Neuron (in vitro differentiated cells): ENCODE results near the gene ZNF385A.

ENCODE experiments used
- H2AFZ ChIP-seq: one replicate; pipeline ENCODE4 v1.6.1; 2013; ENCODE audit warnings: low read depth, mild to moderate bottlenecking, inconsistent platforms, low read length, moderate library complexity
- H3K27me3 ChIP-seq: one replicate; pipeline ENCODE4 v1.6.1; 2013; ENCODE audit warnings: low read length; ENCODE audit not compliant: insufficient read depth
- H3K36me3 ChIP-seq: one replicate; pipeline ENCODE4 v1.6.1; 2013; ENCODE audit warnings: low read length; ENCODE audit not compliant: insufficient read depth
- H3K4me1 ChIP-seq: one replicate; pipeline ENCODE4 v1.6.1; 2013; ENCODE audit warnings: low read length; ENCODE audit not compliant: insufficient read depth
- H3K4me3 ChIP-seq: 2 replicates; pipeline ENCODE4 v1.5.1; 2013; ENCODE audit warnings: mild to moderate bottlenecking, low read length, moderate library complexity
- H3K9me3 ChIP-seq: one replicate; pipeline ENCODE4 v1.6.1; 2013; ENCODE audit warnings: low read length

The ZNF385A gene

GRCh38 chr12:54324617-54325441 lies 59.7 kb downstream of the ZNF385A start, which contains the start of gene COPZ1:
COPZ1 (plus strand) TSS chr12:54325131; CDS start chr12:54325164, 33 bp downstream.
- H3K4me1 ChIP-seq: peaks cover 7% of the 10 kb centered on the region
- no peaks in the 10 kb centered on the region for H3K27me3 ChIP-seq
- peak within 1 kb of the TSS; percentile 96 for H3K4me3 ChIP-seq
- no peaks in the 10 kb centered on the region for H3K9me3 ChIP-seq
- H2AFZ ChIP-seq: peak within 1 kb of the TSS; percentile 59
- H3K36me3 ChIP-seq: peaks cover 7% of the 10 kb centered on the region

DNA sequence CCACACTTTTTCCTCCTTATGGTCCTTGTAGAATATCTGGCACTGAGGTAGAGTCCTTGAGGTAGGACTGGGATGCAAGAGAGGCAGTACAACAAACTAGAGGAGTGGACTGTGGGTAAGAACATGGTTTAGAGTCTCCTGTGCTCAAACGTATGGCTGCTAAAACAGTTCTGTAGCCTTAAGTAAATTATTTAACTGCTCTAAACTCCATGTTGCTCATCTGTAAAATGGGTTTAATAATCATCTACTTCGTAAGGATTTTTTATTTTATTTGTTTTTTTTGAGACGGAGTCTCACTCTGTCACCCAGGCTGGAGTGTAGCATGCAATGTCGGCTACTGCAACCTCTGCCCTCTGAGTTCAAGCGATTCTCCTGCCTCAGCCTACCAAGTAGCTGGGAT lies 63.2 kb downstream of the ZNF385A start:
- Histone ChIP-seq H3K27me3 (no peaks in the 10 kb centered on the region), H2AFZ (no peak overlapping the region), H3K4me1 (peaks cover 7% of the 10 kb centered on the region), H3K36me3 (no peaks in the 10 kb centered on the region), H3K4me3 (no peak overlapping the region), H3K9me3 (no peaks in the 10 kb centered on the region)
